DND-41 (cell line): ENCODE data around the gene CDHR3.

ENCODE experiments used
- ATAC-seq: fragments of 200-7000 bp; cut with Tn5 transposase; 3 replicates; pipeline ENCODE4 v1.9.1; 2021; ENCODE audit warnings: low read depth; ENCODE audit not compliant: insufficient read depth
- DNase-seq: peaks from one replicate; pipeline ENCODE4 v3.0.0-alpha.2; 2020
- H2AFZ ChIP-seq: 2 replicates; pipeline ENCODE4 v1.6.0; 2012; ENCODE audit warnings: low read depth, low read length
- H3K27ac ChIP-seq: 2 replicates; pipeline ENCODE4 v1.5.1; 2012; ENCODE audit warnings: low read length, inconsistent platforms
- H3K27me3 ChIP-seq: fragments of 200-600 bp; sonication (generic); 2 replicates; pipeline ENCODE4 v1.6.0; 2012; ENCODE audit warnings: low read length, mild to moderate bottlenecking, inconsistent platforms; ENCODE audit not compliant: insufficient read depth, poor library complexity
- H3K36me3 ChIP-seq: 2 replicates; pipeline ENCODE4 v1.5.1; 2012; ENCODE audit warnings: low read length, inconsistent platforms; ENCODE audit not compliant: insufficient read depth
- H3K4me1 ChIP-seq: 2 replicates; pipeline ENCODE4 v1.5.1; 2012; ENCODE audit warnings: mild to moderate bottlenecking, low read length; ENCODE audit not compliant: insufficient read depth
- H3K4me2 ChIP-seq: 2 replicates; pipeline ENCODE4 v1.6.0; 2012; ENCODE audit warnings: mild to moderate bottlenecking, moderate library complexity, low read length, inconsistent platforms; ENCODE audit not compliant: insufficient read depth
- H3K4me3 ChIP-seq, 2 experiments: fragments of 200-600 bp in 1 of 2; shearing (Covaris generic) in 1 of 2; 2 replicates each; pipeline ENCODE4 v1.5.1; 2012 to 2016; ENCODE audit warnings: inconsistent platforms in 2 of 2, low read length in 2 of 2, mild to moderate bottlenecking in 2 of 2, low read depth in 1 of 2, moderate library complexity in 1 of 2
- H3K79me2 ChIP-seq: 2 replicates; pipeline ENCODE4 v1.6.0; 2012; ENCODE audit warnings: low read length, inconsistent platforms; ENCODE audit not compliant: insufficient read depth
- H3K9ac ChIP-seq: 2 replicates; pipeline ENCODE4 v1.6.0; 2012; ENCODE audit warnings: low read depth, mild to moderate bottlenecking, inconsistent platforms, low read length, moderate library complexity
- H3K9me3 ChIP-seq: 2 replicates; pipeline ENCODE4 v1.5.1; 2012; ENCODE audit warnings: low read length, moderate library complexity, mild to moderate bottlenecking, inconsistent platforms; ENCODE audit not compliant: insufficient read depth, severe bottlenecking
- H4K20me1 ChIP-seq: 2 replicates; pipeline ENCODE4 v1.6.0; 2012; ENCODE audit warnings: low read length; ENCODE audit not compliant: insufficient read depth
- CTCF ChIP-seq: IDR thresholded peaks from 2 replicates; pipeline ENCODE4 v1.5.1; 2012; ENCODE audit warnings: borderline replicate concordance, low read length, moderate library complexity, mild to moderate bottlenecking; ENCODE audit not compliant: poor library complexity, severe bottlenecking; ENCODE audit errors: extremely low read depth
- EZH2 ChIP-seq: IDR thresholded peaks from 3 replicates; pipeline ENCODE4 v1.6.1; 2012; ENCODE audit warnings: borderline replicate concordance, low read depth, mild to moderate bottlenecking, moderate library complexity, low read length, inconsistent platforms; ENCODE audit not compliant: severe bottlenecking

Gene CDHR3

DNA sequence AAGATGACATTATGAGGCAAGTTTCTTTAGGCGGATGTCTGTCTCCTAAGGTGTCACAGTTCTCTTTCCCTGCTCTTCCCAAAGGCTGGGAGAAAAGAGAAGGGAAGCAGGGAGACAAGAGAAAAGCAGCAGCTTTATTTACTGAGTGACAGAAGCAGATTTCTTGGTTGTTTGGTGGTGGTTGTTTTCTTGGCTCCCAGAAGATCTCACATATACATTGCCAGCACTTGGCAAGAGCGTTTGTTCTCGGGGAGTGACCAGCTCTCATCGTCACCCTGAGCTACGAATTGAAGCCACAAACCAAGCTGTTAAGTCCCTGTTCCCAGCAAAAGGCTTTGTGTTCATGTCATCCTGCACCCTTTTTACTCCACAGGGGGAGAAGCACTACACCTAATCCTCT, 11.4 kb downstream of the CDHR3 start:
- Histone ChIP-seq H3K9ac (no peak overlapping the region), H3K4me3 (no peak overlapping the region), H3K27me3 (peaks cover 39% of the 10 kb centered on the region), H3K4me1 (no peaks in the 10 kb centered on the region), H3K79me2 (no peaks in the 10 kb centered on the region), H2AFZ (no peak overlapping the region), H3K4me2 (no peak overlapping the region), H3K27ac (no peak overlapping the region), H3K9me3 (no peaks in the 10 kb centered on the region), H4K20me1 (no peaks in the 10 kb centered on the region), H3K36me3 (no peaks in the 10 kb centered on the region)
- no peak for ATAC-seq
- TF ChIP-seq CTCF (no peak), EZH2 (no peak)
- DNase-seq: no peak

DNA sequence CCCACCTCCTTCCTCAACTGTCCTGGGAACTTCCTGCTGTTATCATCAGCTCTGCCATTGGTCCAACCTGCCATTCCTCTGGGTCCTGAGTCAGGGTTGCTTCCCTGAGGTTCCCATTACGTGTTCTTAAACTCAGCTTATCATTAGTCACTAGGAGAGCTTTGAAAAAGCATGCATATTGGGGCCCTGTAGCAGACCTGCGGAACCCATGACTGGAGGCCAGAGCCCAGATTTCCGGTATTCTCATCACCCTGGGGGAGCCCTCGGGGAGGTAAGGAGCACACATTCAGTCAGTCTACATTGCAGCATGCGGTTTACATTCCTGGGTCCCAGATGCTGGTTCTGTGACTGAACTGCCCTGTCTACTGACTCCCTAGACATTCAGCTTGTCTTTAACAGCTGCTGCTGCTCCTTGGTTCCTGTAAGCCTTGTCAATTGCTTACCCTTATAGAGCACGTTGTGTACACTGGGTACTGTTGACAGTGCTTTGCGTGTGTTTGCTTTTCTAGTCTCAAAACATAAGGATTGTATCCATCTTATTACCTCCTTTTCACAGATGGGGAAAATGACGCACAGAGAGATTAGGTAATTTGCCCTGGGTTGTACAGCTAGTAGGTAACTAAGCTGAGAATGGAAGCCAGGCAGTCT, 12.8 kb downstream of the CDHR3 start:
- peaks cover 45% of the 10 kb centered on the region for H3K27me3 ChIP-seq
- no peak overlapping the region for H3K4me2 ChIP-seq
- TF ChIP-seq CTCF: no peak
- no peak for TF ChIP-seq EZH2
- H3K36me3 ChIP-seq: no peaks in the 10 kb centered on the region
- H3K9ac ChIP-seq: no peak overlapping the region
- H2AFZ ChIP-seq: no peak overlapping the region
- no peaks in the 10 kb centered on the region for H3K9me3 ChIP-seq
- ATAC-seq (no peak), DNase-seq (no peak)
- no peaks in the 10 kb centered on the region for H3K79me2 ChIP-seq
- H3K4me1 ChIP-seq: no peaks in the 10 kb centered on the region
- H3K4me3 ChIP-seq: no peak overlapping the region
- H3K27ac ChIP-seq: no peak overlapping the region
- no peaks in the 10 kb centered on the region for H4K20me1 ChIP-seq

DNA sequence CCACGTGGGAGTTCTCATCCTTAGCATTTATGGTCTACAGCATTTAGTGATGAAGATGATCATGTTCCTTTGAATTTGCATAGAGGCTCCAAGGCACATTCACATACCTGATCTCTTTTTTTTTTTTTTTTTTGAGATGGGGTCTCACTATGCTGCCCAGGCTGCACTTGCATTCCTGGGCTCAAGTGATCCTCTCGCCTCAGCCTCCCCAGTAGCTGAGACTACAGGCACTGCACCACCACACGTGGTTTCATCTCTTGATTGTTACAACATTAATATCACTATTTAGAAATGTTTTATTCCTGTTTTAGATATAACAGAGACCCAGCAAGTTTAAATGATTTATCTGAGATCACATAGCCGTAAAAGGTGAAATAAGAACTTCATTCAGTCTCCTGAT, 13.8 kb downstream of the CDHR3 start:
- Histone ChIP-seq H3K79me2 (no peaks in the 10 kb centered on the region), H3K4me2 (no peak overlapping the region), H3K27me3 (peaks cover 54% of the 10 kb centered on the region), H2AFZ (no peak overlapping the region), H4K20me1 (no peaks in the 10 kb centered on the region), H3K36me3 (no peaks in the 10 kb centered on the region), H3K4me3 (no peak overlapping the region), H3K9ac (no peak overlapping the region), H3K4me1 (no peaks in the 10 kb centered on the region), H3K27ac (no peak overlapping the region), H3K9me3 (no peaks in the 10 kb centered on the region)
- ATAC-seq: no peak
- no peak for DNase-seq
- TF ChIP-seq CTCF (no peak), EZH2 (no peak)
